ENCODE data around the gene MAP3K5.
A peak's percentile ranks its signal among the peaks of the same experiment; 100 is the strongest.
"Not testable (repeated sequence)": the region's sequence is repeated elsewhere in the genome, so short reads cannot be mapped to it uniquely, and the experiment has no call there.

The MAP3K5 gene

DNA sequence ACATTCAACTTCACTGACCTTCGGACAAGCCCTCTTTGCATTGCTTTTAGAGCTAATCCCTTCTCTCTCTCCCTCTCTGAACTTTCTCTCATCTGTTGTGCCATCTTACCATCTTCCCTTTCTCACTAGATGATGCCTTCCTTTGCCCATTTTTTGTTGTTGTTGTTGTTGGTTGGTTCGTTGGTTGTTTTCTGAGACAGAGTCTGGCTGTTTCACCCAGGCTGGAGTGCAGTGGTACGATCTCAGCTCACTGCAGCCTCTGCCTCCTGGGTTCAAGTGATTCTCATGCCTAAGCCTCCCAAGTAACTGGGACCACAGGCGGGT, 18.8 kb downstream of the MAP3K5 start:
- DNase-seq (ENCODE audit: low read depth in 2 of 2), result no peak

DNA sequence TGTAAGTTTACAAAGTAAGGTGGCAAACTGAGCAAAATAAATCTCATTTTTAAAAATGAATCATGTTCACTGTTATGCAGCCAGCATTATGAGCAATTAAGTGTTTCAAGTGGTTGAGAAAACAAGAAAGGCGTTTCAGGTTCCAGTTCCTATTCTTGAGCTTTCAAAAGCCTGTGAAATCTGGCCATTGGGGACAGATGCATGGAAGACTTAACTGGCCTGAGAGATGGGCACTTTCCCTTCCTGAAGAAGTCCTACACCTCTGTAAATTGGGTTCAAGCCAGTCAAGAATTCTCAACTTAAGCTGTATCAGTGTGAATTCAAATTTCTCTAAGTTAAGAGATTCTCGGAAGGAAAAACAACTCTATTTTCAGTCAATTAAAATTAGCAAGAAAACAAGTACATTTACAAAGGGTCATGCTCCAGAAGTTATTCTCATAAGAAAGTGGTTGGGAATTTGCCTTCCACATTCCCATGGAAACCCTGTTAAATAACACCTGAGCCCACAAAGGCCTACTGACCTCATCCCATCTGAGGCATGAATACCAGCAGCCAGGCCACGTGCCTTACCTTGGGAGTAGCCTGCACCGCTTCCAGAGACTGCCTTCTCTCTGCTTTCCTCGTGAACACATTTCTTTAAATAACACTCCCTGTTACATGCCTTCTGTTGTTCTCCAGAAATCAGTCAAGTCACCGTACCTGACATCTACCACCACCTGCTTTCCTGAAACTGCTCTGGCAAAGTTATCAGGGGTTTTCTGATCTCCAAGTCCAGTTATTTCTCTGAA, 19.4 kb downstream of the MAP3K5 start:
- no peak for DNase-seq (ENCODE audit: low read depth in 2 of 2)

DNA sequence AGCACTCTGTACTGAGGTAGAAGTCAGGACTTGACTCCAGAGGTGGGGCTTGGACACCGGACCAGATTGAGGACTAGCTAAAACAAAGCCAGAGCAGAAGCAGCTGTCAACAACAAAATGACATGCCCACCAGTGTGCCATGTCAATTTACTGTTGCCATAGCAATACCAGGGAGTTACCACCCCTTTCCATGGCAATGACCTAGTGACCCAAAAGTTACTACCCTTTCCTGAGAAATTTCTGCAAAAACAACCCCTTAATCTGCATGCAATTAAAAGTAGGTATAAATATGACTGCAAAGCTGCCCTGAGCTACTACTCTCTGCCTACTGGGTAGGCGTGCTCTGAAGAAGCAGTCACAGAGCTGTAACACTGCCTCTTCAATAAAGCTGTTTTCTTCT, 21.0 kb downstream of the MAP3K5 start:
- DNase-seq (ENCODE audit: low read depth in 2 of 2), result no peak

DNA sequence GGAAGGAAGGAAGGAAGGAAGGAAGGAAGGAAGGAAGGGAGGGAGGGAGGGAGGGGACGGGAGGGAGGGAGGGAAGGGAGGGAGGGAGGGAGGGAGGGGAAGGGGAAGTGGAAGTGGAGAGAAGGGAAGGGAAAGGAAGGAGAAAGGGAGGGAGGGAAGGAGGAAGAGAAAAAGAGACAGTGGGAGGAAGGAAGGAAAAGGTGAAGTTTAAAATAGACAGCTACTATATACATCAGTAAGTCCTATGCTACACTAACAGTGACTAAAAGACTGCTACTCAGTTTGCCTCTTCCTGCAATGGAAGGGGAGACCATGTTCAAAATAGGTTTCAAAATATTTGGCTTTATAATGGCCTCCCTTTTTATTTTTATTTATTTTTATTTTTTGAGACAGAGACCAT, 22.5 kb downstream of the MAP3K5 start:
- no peak for DNase-seq (ENCODE audit: low read depth in 2 of 2)

DNA sequence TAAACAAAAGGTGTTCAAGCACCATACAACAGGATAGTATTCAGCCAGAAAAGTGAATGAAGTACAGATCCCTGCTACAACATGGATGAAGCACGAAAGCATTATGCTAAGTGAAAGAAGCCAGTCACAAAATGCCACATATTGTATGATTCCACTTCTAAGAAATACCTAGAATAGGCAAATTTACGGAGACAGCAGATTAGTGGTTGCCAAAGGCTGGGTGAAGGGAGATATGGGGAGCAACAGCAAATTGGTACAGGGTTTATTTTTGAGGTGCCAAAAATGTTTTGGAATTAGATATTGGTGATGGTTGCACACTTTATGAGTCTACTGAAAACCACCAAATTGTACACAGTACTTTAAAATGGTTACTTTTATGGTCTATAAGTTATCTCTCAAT, 23.2 kb downstream of the MAP3K5 start:
- DNase-seq (ENCODE audit: low read depth in 2 of 2), result no peak

DNA sequence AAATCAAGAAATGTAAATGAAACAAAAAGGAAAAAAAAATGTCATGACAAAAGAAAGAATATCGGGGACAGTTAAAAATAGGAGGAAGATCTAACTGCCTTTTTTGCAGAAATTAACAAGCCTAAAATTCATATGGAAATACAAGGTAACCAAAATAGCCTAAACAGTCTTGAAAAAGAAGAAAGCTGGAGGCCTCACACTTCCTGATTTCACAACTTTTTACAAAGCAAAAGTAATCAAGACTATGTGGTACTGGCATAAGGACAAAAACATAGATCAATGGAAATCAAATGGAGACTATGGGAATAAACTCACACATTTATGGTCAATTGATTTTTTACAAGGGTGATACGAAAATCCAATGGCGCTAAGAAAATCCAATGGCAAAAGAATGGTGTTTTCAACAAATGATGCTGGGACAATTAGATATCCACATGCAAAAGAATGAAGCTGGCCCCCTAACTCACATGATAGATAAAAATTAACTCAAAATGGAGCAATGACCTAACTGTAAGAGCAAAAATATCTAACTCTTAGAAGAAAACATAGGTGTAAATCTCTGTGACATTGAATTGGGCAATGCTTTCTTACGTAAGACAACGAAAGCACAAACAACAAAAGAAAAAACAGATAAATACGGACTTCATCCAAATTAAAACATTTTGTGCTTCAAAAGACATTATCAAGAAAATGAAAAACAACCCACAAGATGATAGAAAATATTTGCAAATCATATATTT, 24.5 kb downstream of the MAP3K5 start:
- no peak for DNase-seq (ENCODE audit: low read depth in 2 of 2)

DNA sequence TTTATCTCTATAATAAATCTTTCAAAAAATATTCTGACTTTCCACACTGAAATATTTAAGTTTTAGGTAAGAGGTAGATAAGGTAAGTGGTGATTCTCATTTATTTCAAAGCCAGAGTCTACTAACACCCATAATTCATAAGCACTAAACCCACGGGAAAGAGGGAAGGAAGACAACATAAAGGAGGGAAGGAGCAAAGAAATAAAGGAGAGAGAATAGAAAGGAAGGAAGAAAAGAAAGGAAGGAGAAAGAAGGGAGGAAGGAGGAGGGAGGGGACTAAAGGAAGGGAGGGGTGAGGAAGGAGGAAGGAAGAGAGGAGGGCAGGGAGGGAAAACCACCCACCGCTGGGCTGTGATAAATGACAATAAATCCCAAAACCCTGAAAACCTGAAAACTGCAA, 25.2 kb downstream of the MAP3K5 start:
- DNase-seq (ENCODE audit: low read depth in 2 of 2), result no peak

DNA sequence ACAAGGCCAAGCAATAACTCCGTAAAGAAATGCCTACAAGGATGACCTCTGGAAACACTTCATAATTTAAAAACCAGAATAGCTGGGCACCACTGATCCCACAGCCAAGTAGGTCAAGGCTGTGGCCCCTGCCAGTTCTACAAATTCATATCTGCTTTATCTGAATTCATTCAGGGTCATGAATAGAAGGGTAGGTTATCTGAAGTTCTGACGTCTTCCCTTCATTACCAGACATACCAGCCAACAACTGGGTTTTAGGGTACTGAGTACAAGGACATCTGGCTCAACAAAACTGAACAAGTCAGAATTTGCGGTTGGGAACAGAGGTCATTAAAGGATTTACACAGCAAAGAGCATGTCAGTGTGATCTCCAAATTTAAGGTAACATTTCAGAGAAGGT, 26.0 kb downstream of the MAP3K5 start:
- no peak for DNase-seq (ENCODE audit: low read depth in 2 of 2)

DNA sequence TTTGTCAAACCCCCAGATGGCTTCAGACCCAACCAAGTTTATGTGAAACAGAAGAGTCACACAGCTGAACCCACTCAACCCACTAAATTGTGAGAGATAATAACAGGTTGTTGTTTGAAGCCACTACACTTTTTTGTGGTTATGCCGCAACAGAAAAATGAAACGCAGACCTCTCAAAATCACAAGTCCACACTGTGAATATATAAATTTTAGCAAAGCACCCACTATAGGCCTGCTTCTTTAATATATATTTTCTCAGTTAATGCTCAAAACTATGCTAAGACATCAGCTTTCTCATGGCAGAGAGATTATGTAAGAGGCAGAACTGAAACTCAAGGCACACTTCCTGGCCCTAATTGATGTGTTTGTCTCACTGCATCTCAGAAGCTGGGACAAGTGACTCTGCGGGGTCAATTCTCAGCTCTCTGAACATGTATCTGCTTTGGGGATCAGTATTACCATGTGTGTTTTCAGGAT, 27.7 kb downstream of the MAP3K5 start:
- DNase-seq (ENCODE audit: low read depth in 2 of 2), result no peak

DNA sequence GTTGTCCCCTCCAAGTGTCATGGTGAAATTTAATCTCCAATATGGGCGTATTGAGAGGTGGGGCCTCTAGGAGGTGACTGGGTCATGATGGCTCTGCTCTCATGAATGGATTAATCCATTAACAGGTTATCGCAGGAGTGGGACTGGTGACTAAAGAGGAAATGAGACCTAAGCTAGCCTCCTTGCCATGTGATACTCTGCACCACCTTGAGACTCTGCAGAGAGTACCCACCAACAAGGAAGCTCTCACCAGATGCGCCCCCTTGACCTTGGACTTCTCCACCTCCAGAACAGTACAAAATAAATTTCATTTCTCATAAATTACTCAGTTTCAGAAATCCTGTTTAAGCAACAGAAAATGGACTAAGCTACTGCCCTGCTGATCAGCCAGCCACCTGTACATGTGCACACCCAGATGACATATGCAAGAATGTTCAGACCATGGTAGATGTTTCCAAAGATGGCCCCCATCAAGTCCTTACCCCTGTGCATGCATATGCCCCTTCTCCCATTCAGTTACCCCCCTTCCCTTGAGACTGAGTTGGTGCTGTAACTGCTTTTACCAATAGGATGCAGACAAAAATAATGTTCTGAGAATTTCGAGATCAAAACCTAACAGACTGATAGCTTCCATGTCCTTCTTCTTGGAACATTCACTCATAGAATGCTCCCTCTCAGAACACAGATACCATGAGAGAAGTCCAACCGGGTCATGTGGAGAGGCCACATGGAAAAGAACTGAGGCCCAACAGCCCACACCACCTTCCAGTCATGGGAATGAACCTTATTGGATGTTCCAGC, 28.4 kb downstream of the MAP3K5 start:
- DNase-seq (ENCODE audit: low read depth in 2 of 2), result no peak

DNA sequence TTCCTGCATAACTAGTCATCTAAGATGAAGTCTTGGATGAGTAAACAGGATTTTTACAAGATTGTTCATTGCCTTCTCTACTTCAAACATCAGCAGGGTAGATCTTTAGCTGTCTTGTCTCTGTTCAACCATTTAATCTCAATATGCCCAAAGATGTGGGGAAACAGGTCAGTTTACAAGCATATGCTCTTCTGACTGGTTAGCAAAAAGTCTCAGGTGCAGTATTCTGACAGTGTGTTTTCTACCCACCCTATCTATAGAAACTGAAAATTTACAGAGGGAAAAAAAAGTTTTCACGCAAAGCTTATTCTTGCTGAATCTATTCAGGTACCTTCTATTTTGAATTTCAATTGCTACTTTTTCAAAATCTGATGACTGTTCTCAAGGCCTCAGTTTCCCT, 29.0 kb downstream of the MAP3K5 start:
- no peak for DNase-seq (ENCODE audit: low read depth in 2 of 2)

DNA sequence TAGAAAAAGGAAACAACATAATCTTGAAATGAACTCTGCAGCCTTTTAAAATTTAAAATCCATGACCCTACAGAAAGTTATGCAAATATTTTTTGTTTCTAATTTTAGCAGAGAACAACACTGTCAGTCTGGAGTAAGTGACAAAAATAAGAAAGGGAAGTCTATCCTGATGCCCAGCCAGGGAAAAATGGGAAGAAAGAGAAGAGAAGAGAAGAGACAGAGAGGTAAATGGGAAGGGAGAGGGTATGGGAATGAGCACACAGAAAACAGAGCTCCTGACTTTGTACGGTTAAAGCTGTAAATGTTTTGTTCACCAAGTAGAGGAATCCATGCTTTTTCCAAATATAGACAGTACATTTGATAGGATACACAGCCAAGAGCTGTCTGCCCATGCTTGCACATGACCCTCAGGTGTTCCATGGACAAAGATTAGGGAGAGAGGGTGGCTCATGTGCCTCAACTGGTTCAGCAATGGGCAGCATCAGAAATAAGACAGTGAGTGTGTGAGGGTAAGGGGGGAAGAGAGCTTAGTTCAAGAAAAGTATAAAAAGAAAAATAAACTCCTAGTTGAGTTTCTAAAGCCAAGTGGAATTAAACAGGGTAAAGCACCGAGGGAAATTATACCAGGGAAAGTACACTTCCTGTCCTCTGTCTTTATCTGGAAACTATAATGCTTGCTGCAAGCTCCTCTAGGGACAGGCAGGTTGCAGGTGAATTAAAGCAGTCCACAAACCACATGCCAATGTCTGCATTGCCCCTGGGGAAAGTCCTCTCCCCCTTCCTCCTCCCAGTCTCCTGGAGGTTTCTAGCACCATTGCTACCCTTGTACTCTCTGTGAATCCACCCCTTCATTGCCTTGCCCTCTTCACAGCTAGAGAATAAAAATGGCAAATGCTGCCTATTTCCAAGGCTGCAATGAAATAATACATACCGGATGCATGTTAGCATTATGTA, 30.0 kb downstream of the MAP3K5 start:
- no peak for DNase-seq (ENCODE audit: low read depth in 2 of 2)

DNA sequence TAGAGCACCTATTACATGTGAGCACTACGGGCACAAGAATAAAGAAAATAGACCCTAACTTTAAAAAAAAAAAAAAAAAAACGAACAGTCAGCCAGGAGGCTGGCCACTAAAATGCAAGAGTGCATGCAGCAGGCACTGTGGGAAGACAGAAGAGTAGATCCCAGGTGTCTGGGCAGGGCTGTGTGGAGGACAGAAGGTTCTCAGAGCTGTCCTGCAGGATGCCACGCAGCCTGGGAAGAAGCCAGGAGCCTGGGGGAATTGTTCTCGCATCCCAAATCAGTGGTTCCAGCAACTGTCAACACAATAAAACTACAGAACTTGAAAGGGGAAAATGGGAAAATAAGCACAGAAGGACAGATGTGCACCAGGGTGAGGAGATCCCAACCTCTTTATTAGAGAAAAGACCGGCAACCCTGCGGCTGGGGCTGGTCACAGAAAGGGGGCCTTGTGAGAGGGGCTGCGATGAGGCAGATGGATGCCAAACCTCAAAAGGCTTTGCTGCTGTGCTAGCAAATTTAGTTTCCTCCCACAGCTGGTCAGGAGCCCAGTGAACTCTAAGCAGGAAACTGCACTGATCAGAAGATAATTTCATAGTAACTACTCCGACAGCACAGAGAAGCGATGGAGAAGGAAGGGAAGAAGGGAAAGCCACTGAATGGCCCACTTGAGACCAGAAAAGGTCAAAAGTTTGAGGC, 30.9 kb downstream of the MAP3K5 start:
- no peak for DNase-seq (ENCODE audit: low read depth in 2 of 2)

DNA sequence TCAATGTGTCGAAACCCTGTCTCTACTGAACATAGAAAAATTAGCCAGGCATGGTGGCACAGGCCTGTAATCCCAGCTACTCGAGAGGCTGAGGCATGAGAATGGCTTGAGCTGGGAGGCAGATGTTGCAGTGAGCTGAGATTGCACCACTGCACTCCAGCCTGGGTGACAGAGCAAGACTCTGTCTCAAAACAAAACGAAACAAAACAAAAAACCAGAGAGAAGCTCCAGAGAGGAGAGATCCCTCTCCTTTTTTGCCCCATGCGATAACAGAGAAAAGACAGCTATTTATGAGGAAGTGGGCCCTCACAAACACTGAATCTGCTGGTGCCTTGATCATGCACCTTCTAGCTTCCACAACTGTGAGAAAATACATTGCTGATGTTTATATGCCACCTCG, 31.5 kb downstream of the MAP3K5 start:
- not testable (repeated sequence) for DNase-seq (ENCODE audit: low read depth in 2 of 2)

DNA sequence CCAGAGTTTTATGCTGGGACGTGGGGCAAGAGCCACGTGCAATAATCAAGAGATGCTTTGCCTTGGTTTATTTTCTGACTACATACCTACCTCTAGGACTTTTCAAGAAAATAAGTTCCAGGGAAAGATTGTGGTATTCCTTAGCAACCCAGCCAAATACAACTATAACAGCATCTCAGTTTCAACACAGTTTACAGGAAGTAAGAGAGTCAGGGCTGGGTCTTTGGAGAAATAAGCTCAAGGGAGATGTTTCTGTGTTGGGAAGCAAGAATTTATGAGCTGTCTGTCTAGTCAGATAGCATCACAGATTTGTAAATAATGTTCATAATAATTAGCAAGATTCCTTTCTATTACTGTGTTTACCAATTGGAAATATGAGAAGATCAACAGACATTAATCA, 35.1 kb downstream of the MAP3K5 start:
- no peak for DNase-seq (ENCODE audit: low read depth in 2 of 2)

DNA sequence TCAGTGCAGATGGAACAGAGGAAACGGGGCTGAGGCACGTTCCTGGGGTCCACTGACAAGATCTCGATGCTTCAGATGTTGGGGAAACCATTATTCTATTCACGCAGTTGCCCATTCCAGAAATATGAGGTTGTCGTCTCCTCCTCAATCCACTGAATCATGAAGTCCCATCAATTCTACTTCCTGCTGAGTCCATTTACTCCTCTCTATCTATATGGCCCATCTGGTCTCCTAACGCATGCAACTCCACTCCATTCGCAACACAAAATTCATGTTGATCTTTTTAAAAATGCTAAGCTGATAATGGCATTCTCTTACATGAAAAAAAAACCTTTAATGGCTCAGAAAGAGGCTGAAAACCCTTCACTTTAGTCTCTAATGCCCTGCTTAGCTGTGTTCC, 37.5 kb downstream of the MAP3K5 start:
- no peak for DNase-seq (ENCODE audit: low read depth in 2 of 2)

DNA sequence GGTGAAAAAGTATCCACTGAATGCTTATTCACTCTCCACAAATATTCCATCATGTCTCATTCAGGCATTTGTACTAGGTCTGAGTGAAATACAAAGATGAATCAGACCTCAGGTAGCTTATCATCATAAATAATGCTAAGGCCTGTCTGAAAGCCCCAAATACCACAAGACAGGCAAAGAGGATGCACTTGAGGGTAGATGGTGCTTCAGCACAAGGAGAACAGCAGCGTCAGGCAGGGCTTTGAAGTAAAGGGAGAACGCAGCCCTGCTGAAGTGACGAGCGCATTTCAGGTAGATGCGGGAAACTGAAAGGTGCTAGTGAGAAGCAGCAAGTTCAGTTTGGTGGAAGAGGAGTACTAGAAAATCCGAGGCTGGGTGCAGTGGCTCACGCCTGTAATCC, 38.7 kb downstream of the MAP3K5 start:
- peak; percentile 22 to 26 for DNase-seq (ENCODE audit: low read depth in 2 of 2)

DNA sequence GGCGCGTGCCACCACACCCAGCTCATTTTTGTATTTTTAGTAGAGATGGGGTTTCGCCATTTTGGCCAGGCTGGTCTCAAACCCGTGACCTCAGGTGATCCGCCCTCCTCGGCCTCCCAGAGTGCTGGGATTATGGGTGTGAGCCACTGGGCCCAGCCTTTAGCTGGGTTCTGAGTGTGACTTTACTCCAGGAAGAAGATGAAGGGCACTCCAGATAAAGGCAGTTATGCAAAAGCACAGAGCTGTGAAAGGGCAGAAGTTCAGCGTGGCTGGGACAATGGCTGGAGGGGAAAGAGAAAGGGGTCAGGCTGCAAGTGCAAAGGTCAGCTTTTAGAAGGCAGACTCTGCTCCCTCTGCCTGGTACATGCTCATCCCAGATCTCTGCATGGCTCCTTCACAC, 39.7 kb downstream of the MAP3K5 start:
- DNase-seq (ENCODE audit: low read depth in 2 of 2), result no peak

DNA sequence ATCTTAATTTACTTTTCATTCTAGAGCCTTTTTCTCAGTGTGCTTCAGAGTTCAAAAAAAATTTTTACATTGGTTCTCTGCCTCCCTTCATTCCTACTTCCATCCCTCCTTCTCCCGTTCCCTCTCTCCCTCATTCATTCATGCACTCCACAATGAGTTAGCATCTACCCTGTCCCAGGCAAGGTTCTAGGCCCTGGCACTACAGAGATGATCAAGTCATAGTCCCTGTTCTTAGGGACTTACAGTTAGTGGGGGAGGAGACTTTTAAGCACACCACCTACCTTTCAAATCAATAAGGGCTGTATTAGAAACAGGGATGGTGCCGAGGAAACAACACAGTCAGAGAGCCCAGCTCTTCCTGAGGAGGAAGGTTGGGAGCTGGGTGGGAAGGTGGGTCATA, 40.3 kb downstream of the MAP3K5 start:
- DNase-seq (ENCODE audit: low read depth in 2 of 2), result no peak

DNA sequence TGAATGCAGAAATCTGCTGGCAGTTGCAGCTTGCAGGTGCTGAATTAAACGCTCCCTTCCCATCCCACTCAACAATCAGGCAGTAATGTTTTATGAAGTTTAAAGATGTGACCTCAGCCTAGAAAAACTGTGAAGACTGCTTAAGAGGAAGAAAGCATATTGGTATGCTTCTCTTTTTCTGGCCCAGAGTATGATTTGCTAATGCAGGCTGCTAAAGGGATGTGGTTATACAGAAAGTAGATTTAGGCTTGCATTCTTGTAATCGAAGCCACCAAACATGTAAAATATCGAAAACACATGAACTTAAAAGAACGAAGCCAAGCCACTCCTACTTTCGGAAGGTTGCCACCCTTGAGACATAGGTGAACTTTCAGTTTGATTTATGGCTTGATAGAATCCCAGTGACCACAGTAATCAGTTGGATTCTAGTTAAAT, 40.7 kb downstream of the MAP3K5 start:
- no peak for DNase-seq (ENCODE audit: low read depth in 2 of 2)

All from activated CD4-positive, alpha-beta T cell treated with anti-CD3 and anti-CD28 coated beads for 24 hours (primary cell).